ENCODE results near the gene KIF3A. TPM values are rescaled to one million over a fixed set of nuclear protein-coding genes. Genes with fewer than 3 reads are reported as not detected.

Gene KIF3A
- total RNA-seq, 4 donors from 2014 or later = 2.2 to 7.6 (median 4.6) TPM

- 94 to 100% methylated on average over 11 of the region's 12 CpGs for WGBS, 2 donors
- DNase-seq = no peak
Measured at GRCh38 chr5:132657676-132658380, 79.5 kb downstream of the KIF3A start, which contains the start of gene IL13. Gene IL13 (plus strand): TSS chr5:132658173. CDS start chr5:132658187, 14 bp downstream.

GRCh38 chr5:132656774-132657355 is 80.5 kb downstream of the KIF3A start:
- H3K36me3 ChIP-seq = no peaks in the 10 kb centered on the region
- H3K9me3 ChIP-seq = no peaks in the 10 kb centered on the region
- H3K4me3 ChIP-seq = peak overlapping the region in 2 of 4 donors; percentile 43 to 64
- H3K27ac ChIP-seq = no peak overlapping the region
- peaks cover 8 to 15% (median 10%) of the 10 kb centered on the region in 3 donors for H3K4me1 ChIP-seq
- intact Hi-C loops (cut with DNase I) = no loop called here
- no peak for TF ChIP-seq POLR2A (IDR thresholded peaks at IDR 0.05)
- no peak for TF ChIP-seq CTCF (IDR thresholded peaks at IDR 0.05)
- H3K27me3 ChIP-seq = peaks cover 0 to 54% (median 7%) of the 10 kb centered on the region in 4 donors
- WGBS, 2 donors = 64 to 73% methylated on average over 8 to 9 of the region's 12 CpGs
- DNase-seq = no peak

More at GRCh38 chr5:132657676-132658380, 79.5 kb downstream of the KIF3A start, which contains the start of gene IL13:
- TF ChIP-seq CTCF (IDR thresholded peaks at IDR 0.05) = no peak
- no peak for TF ChIP-seq POLR2A (IDR thresholded peaks at IDR 0.05)
- Histone ChIP-seq H3K4me3 (no peak within 1 kb of the TSS), H3K27me3 (peaks cover 0 to 49% (median 7%) of the 10 kb centered on the region in 4 donors), H3K27ac (no peak within 1 kb of the TSS), H3K9me3 (no peaks in the 10 kb centered on the region), H3K36me3 (no peaks in the 10 kb centered on the region), H3K4me1 (peaks cover 8 to 15% (median 10%) of the 10 kb centered on the region in 3 donors)
- intact Hi-C loops (cut with DNase I) = no loop called here

GRCh38 chr5:132655821-132656773 is 81.2 kb downstream of the KIF3A start:
- TF ChIP-seq CTCF (IDR thresholded peaks at IDR 0.05) (no peak), POLR2A (IDR thresholded peaks at IDR 0.05) (no peak)
- peaks cover 0 to 54% (median 7%) of the 10 kb centered on the region in 4 donors for H3K27me3 ChIP-seq
- H3K4me1 ChIP-seq = peaks cover 8 to 15% (median 10%) of the 10 kb centered on the region in 3 donors
- 0 to 25% methylated on average over 1 to 10 of the region's 92 CpGs for WGBS, 2 donors
- DNase-seq = no peak
- peak overlapping the region; percentile 7 to 64 (median 26) for H3K4me3 ChIP-seq
- no peaks in the 10 kb centered on the region for H3K36me3 ChIP-seq
- intact Hi-C loops (cut with DNase I) = no loop called here
- H3K9me3 ChIP-seq = no peaks in the 10 kb centered on the region
- no peak overlapping the region for H3K27ac ChIP-seq

- Histone ChIP-seq H3K9me3 (no peaks in the 10 kb centered on the region), H3K4me1 (peaks cover 8 to 15% (median 10%) of the 10 kb centered on the region in 3 donors), H3K27me3 (peaks cover 0 to 54% (median 7%) of the 10 kb centered on the region in 4 donors), H3K4me3 (no peak overlapping the region), H3K36me3 (no peaks in the 10 kb centered on the region), H3K27ac (no peak overlapping the region)
- TF ChIP-seq CTCF (IDR thresholded peaks at IDR 0.05) (no peak), POLR2A (IDR thresholded peaks at IDR 0.05) (no peak)
- intact Hi-C loops (cut with DNase I) = no loop called here
- no peak for DNase-seq
- 25 to 35% methylated on average over 6 to 7 of the region's 7 CpGs for WGBS, 2 donors
Measured at GRCh38 chr5:132653716-132654115, 83.6 kb downstream of the KIF3A start.

All from esophagus squamous epithelium (tissue), 5 donors.